ENCODE data around the gene TWSG1.
"Not testable (repeated sequence)": the region's sequence is repeated elsewhere in the genome, so short reads cannot be mapped to it uniquely, and the experiment has no call there.

The TWSG1 gene

DNA sequence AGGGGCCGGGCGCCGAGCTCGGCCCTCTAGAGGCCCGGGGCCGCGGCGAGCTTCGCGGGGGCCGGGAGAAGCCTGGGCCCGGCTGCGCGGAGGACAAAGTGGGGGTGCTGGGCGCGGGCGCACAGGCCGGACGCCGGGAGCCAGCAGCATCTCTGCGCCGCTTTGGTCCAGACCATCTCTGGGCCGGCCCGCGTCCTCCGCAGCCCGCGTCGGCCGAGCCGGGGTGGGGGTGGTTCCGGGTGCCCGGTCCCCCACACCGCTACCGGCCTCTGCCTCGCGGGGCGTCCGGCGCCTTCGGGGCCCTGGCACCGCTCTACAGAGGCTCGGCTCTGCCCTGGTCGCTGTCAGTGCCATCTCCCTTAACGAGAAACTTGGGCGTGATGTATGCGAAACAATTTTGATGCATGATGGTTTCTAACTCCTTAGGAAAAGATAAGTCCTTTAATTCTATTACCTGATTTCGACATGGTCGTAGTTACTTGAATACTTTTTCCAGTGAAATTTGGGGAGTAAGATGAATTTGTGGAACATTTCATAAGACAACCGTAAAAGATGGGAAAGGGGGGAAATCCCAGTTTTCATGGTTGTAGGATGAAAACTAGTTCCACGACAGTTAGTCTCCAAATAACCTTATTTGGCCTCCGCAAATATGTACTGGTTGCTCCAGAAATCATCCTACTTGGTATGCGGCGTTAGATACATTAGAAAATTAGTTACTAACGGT, 562 bp downstream of the TWSG1 start:
- DNase-seq (ENCODE audit: low read depth in 2 of 2), result peak in 1 of 2 donors; percentile 29

DNA sequence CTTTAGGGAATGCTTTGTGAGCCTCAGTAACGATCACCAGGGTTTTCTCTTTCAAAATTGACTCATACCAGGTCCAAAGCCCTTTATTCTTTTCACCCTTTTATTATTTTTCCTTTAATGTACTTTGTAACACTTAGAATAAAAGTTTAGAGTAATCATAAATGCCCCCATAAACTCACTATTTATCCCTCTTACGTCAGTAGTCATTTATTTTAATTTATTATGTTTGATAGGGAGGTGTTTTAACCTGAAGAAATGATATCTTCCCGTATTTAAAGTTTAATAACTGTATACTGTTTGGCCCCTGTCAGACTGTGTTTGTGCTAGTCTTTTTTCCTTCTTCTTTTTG, 1.1 kb downstream of the TWSG1 start:
- DNase-seq (ENCODE audit: low read depth in 2 of 2), result no peak

DNA sequence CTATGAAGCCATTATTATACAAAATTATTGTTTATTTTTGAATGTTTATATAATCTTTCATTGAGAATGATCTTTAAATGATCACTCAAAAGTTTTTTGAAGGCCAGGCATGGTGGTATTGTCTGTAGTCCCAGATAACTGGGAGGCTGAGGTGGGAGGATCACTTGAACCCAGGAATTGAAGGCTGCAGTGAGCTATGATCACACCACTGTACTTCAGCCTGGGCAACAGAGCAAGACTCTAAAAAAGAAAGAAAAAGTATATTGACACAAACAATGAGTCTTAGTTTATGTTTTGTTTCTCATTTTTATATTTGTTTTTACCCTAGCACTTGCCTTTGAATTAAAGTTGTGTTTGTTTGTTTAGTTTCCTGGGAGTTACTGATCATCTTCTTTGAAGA, 2.3 kb downstream of the TWSG1 start:
- no peak for DNase-seq (ENCODE audit: low read depth in 2 of 2)

DNA sequence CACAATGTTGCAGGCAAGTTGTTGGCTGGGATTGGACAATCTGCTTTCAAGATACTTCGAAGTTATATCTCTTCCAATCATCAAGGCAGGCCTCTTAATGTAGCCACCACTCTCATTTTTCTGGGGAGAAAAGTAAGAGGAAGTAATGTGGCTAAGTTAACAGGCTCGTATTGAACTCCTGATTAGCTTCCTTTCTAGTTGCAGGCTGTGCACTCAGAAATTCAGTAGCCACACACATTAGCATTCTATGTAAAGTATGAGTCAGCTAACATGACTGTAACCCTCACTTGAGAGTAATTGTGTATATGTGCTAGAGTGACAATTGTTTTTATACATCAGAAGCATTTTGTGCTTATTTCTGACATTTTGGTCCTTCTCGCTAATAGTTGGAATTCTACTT, 3.3 kb downstream of the TWSG1 start:
- no peak for DNase-seq (ENCODE audit: low read depth in 2 of 2)

DNA sequence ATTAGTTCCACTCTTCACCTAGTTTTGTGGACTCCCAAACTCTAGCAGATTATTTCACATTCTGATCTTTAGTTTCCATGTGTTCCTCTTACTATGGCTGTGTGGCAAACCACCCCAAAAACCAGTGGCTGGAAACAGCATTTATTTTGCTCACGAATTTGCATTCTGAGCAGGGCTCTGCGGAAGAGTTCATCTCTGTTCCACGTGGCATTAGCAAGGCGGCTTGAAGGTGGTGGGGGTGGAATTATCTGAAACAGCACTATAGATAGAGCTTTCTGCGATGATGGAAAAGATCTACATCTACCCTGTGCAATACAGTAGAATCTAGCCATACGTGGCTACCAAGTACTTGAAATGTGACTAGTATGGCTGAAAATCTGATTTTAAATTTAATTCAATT, 5.9 kb downstream of the TWSG1 start:
- no peak for DNase-seq (ENCODE audit: low read depth in 2 of 2)

DNA sequence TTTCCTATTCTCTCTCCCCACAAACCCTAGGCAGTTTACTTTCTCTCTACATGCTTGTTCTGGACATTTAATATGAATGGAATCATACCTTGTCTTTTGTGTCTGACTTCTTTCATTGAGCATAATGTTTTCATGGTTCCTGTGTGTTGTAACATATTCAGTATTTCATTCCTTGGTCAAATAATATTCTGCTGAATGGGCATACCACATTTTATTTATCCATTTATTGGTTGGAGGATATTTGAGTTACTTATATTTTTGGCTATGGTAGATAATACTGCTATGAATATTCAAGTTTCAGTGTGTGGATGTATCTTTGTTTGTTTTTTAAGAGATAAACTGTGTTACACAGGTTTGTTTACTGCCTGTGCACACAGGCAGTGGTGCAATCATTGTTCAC, 9.0 kb downstream of the TWSG1 start:
- DNase-seq (ENCODE audit: low read depth in 2 of 2), result no peak

DNA sequence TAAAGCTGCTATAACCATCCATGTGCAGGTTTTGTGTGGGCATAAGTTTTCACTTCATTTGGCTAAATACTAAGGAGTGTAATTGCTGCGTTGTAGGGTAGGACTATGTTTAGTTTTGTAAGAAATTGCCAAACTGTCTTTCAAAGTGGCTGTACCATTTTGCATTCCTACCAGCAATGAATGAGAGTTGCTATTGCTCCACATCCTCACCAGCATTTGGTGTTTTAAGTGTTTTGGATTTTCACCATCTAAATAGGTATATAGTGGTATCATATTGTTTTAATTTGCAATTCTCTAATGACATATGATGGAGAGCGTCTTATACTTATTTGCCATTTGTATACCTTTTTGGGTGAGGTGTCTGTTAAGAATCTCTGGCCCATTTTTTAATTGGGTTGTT, 12.2 kb downstream of the TWSG1 start:
- no peak for DNase-seq (ENCODE audit: low read depth in 2 of 2)

DNA sequence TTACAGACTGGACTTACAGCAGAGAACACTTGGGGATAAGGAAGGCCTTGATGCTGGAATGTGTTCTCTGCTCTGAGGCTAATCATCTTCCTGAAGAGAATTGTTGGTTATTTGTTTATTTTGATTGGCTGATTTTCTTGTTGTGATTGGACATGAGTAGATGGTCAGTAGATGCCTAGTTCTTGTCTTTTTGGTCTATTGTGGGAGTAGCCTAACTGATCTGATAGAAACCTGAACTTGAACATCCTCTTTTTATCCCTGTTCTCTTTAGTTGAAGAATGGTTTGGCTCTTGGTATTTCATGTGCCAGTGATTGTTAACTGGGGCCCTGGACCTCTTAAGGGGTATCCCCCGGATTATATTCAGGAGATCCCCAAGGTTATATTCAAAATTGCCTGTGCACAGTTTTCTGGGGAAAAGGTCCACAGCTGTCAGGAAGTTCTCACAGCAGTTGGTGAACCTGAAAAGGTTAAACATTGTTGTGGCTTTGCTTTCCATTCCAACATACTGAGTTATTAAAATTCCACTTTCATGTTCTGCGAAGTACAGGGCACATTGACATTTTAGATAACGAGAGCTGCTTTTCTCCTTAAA, 13.6 kb downstream of the TWSG1 start:
- no peak for DNase-seq (ENCODE audit: low read depth in 2 of 2)

DNA sequence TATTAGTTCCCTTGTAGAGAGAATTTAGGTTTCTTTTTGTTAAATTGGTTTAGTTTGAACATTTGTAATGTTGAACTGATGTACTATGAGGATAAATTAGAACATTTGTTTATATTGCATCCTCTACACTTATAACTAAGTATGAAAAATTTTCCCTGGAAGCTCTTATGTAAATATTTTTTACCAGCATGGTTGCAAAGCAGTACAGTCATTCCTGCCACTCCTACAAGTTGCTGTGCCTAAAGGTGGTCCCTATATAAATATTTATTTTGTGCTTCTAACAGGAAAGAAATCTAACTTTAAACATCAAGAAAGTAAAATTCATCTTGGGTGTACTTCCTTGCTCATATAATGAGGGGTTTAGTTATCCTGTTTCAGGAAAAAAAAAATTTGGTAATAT, 14.2 kb downstream of the TWSG1 start:
- no peak for DNase-seq (ENCODE audit: low read depth in 2 of 2)

DNA sequence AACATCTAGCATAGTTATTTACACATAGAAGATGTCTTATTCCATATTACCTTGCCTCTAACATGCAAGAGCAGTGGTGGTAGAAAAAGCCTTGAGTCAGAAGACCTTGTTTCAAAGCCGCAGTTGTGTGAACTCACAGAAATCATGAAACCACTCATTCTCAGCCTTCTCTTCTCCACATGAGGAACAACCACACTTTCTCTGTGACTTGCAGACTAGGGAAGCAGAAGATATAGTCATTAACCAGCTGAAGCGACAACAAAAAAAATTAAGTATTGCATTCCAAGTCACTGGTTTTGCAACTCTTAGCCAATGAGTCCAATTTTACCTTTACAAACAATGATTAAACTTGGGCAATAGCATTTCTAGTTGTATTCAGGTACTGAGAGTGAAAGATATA, 19.0 kb downstream of the TWSG1 start:
- DNase-seq (ENCODE audit: low read depth in 2 of 2), result no peak

DNA sequence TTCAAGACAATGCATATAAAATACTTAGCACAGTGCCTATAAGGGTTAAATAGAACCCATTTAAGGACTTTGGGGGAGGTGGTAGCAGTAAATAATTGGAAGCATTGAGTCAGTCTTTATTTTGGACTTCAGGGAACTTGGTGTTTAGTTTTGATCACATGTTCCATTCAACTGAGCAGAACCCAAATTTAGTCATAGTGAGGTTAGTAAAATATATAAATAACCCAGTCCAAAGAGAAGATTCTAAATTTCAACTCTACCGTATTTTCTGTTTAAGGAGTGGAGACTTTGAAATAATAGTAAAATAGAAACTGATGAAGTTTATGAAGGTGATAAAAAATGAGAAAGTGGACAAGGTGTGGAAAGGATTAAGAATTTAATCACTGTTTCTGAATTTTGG, 19.7 kb downstream of the TWSG1 start:
- DNase-seq (ENCODE audit: low read depth in 2 of 2), result no peak

DNA sequence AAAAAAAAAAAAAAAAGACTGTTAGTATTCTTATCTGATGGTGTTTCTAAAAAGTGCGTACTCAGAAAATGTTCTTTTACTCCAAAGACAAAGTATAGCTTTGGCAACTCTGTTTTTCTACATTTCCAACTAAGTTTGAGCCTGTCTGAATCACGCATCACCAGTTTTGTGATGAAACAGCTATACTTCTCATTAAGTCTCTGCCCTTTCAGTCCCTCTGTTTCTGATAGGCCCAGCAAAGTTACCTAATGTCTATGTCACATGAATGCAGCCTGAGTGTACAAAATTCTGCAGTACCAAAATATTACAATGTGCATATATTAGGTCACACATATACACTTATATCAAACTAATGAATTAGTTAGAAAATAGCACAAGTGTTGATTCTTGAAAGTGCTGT, 22.4 kb downstream of the TWSG1 start:
- DNase-seq (ENCODE audit: low read depth in 2 of 2), result no peak

DNA sequence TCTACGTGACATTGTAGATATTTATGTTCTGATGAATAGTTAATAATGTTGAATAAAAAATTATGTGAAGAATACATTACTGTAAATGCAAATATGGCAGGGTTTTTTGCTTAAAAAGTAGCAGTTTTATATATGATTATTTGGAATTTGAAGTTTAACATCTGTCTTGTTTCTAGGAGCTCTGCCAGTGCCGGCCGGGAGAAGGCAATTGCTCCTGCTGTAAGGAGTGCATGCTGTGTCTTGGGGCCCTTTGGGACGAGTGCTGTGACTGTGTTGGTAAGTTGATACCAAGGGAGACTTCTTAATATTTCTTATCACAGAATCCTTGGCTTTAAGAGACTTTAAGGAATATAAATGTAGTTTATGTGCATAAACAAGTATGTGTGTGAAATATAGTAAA, 25.2 kb downstream of the TWSG1 start:
- DNase-seq (ENCODE audit: low read depth in 2 of 2), result no peak

DNA sequence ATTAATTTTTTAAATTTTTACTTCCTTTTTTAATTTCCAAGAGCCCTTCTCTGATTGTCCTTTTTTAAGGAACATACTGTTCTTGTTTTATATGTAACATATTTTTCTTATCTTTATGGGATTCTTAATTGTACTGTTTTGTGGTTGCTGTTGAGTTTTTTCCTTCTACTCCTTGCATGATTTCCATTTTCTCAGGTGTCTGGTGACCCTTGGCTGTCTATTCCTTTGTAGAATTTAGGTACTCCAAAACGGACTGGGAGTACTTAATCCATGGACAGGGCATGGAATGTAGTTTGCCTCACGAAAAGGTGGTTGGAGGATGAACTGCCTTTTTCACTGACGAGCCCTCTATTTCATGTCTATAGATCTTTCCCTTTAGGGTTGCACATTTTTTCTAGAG, 26.6 kb downstream of the TWSG1 start:
- DNase-seq (ENCODE audit: low read depth in 2 of 2), result no peak

DNA sequence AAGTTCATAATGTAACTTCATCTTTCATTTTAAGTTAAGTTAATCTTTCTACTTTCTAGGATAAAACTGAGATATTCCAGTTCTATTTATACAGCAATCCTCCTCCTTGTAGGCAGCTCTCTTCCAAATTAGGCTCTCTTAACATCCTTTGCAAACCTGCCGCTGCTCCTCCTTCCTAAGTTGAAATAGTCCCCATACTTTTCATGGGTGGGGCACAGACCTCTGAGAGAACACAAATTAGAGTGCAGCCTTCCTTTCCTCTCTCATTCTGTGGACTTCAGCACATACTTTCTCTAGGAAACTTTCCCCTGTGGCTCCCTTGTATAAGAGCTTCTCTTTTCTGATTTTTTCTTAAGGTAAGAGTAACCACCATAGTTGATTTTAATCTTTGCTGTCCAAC, 28.3 kb downstream of the TWSG1 start:
- DNase-seq (ENCODE audit: low read depth in 2 of 2), result no peak

DNA sequence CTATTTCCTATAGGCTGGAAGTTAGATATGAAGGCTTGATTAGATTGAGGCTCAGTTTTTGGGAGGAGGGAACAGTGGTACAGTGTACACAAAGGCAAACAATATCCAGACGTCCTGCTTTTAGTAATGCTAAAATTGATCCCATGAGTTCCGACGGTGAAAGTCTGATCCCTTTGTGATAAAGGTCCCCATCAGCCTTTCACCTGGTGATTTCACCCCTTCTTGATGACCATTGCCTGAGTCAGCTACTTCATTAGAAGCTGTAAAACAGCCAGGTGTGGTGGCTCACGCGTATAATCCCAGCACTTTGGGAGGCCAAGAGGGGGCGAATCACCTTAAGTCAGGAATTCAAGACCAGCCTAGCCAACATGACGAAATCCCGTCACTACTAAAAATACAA, 29.7 kb downstream of the TWSG1 start:
- no peak for DNase-seq (ENCODE audit: low read depth in 2 of 2)

DNA sequence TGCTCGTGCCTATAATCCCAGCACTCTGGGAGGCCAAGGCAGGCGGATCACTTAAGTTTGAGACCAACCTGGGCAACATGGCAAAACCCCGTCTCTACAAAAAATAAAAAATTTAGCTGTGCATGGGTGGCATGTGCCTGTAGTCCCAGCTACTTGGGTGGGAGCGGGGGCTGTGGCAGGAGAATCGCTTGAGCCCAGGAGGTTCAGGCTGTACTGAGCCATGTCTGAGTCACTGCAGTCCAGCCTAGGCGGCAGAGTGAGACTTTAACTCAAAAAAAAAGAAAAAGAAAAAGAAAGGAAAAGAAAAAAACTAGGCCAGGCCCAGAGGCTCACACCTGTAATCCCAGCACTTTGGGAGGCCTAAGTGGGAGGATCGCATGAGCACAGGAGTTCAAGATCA, 30.8 kb downstream of the TWSG1 start:
- no peak for DNase-seq (ENCODE audit: low read depth in 2 of 2)

DNA sequence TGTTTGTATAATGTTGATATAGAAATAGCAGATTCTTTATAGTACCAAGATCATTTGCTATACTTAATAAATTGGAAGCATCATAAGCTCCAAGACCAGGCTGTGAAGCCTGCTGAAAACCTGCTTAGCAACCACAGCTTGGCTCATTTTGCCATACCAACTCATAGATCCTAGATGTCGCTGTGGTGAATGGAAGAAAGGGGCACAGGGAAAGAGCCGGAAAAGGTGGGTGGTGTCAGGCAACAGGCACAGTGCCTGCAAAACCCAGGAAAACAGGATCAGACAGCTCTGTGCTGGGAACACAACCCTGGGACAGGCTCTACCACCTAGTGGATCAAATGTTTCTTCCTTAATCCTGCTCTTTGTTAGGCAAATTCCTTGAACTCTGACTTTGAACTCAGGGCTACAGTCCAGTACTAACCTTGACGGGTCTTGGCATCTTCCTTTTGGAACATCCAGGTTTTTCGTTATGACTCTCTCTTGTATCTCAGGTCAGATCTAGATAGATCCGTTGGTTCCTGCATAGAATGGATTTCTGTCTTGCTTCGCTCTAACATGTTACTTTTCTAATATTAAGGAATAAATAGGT, 31.6 kb downstream of the TWSG1 start:
- DNase-seq (ENCODE audit: low read depth in 2 of 2), result no peak

DNA sequence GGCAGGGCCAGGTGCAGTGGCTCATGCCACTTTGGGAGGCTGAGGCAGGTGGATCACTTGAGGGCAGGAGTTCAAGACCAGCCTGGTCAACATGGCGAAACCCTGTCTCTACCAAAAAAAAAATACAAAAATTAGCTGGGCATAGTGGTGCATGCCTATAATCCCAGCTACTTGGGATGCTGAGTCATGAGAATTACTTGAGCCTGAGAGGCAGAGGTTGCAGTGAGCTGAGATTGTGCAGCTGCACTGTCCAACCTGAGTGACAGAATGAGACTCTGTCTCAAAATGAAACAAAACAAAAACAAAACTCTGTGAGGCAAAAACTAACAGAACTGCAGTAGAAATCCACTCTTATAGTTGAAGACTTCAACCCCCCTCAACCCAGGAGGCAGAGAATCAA, 38.7 kb downstream of the TWSG1 start:
- not testable (repeated sequence) for DNase-seq (ENCODE audit: low read depth in 2 of 2)

DNA sequence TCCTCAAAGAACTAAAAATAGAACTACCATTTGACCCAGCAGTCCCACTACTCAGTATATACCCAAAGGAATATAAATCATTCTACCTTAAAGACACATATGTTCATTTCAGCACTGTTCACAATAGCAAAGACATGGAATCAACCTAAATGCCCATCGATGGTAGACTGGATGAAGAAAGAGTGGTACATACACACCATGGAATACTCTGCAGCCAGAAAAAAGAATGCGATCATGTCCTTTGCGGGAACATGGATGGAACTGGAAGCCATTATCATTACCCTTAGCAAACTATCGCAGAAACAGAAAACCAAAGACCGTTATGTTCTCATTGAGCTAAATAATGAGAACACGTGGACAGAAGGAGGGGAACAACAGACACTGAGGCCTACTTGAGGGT, 44.5 kb downstream of the TWSG1 start:
- no peak for DNase-seq (ENCODE audit: low read depth in 2 of 2)

DNA sequence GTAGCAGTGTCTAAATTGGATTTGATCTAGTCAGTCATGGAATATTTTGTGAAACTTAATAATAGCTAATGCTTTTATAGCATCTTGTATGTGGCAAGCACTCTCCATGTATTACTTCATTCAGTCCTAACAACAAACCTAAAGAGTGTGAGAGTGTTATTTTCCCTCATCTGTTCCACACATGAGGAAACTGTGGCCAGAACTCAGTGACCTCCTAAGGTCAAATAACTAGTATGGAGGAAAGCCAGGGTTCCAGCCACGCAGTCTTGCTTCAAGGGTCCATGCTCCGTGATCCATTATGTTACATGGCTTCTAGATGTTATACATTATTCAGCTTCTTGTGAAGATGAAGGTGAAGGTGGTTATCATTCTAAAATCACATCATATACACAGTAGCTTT, 45.5 kb downstream of the TWSG1 start:
- DNase-seq (ENCODE audit: low read depth in 2 of 2), result no peak

DNA sequence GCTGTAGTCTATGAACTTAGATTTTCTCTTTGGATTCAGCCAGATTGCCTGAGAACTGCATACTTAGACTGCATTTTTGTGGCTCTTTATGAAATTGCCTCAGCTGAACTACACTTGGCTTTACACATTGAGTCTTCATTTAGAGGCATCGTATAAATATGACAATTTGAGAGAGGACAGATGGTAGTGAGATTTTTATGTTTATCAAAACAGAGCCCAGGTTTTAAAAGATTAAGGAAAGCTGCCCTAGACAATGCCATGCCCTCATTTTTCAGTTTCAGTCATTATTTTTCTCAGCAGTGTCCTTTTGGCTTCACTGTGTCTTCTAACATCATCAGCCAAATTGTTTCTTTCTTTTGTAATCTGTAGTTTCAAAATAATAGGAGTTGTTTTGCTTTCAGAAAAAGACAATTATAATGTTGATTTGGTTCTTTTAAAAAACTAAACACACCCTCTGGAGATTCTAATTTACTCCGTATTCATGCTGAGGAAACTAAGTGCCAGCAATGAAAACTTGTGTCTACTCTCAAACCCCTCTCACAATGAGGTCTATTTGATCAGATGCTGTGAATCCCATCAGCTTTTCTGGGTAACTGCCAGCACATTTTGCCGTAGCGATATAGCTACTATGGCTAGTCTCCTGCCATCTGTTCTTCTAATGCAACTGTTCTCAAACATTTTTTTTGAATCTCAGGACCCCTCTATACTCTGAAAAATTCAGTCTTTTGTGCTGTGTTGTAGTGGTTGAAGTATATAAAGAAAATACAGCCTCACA, 46.2 kb downstream of the TWSG1 start:
- DNase-seq (ENCODE audit: low read depth in 2 of 2), result no peak

DNA sequence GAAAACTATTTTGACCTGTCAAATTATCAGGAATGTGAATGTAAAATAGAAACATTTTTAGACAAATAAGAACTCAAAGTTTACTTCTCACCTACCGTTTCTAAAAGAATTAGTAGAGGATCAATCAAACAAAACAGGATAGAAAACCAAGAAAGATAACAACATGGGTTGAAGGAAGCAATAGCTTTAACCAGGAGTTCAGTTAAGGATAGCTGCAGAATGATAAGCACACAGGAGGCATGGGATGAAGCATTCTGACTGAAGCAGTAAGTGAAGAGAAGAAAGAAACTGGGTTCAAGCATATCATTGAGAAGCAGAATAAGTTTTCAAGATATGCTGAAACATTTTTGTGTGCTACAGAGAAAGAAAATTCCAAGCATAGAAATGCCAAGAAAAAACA, 52.3 kb downstream of the TWSG1 start:
- no peak for DNase-seq (ENCODE audit: low read depth in 2 of 2)
